SW480 (cell line): ENCODE data around the gene MMAB.

ENCODE experiments used
- DNase-seq: peaks from one replicate; pipeline ENCODE4 v3.0.0-alpha.2; 2016; ENCODE audit warnings: low spot score

MMAB gene

DNA sequence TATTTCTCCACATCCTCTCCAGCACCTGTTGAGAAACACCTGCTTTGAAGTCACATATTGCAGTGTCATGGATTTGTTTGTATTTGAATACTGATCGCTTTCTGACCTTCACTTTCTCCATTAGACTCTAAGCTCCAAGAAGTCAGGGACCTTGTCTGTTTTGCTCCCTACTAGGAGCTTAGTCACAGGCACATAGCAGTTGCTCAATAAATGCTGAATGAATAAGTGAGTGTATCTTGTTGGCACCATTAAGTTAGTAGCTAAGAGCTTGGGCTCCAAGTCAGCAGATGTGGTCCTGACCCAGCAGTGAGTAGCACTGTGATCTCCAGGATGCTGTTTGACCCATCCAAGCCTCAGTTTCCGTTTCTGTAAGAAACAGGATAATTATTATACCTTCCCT lies 10.4 kb upstream of the MMAB start:
- DNase-seq: no peak

DNA sequence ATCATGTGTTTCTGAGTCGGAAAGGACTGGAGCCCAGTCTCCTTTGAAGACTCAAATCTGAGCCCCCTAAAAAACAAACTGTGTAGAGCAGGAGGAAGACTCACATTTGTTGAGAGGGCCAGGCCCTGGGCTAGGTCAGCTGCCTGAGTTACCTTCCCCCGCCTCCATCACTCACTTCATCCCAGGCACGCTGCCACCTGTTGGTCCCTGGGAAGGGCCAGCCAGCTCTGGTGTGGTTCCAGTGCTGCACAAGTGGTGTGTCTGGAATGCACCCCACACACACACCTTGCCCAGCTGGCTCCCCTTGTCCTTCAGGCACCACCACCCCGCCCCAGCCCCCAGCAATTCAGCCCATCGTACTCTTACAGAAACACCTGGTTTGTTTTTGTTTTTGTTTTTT lies 9.3 kb upstream of the MMAB start:
- peak; percentile 62 for DNase-seq

DNA sequence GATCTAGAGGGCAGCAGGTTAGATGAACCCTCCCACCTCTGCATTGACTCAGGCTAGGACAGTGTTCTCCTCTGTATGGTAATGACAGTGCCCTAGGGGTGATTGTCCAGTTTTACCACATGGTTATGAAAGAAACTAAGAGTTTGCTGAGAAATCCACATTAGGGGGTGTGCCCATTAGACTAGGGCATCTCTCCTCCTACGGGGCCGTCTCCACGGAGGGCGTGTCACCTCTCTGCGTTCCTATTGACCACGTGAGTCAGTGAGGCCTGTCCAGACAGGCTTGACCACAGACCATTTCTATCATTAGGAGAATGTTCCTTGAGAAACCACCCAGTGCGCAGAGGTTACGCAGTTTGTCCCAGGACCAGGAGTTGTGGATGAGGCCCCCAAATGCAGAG lies 8.6 kb upstream of the MMAB start:
- DNase-seq: peak; percentile 60

DNA sequence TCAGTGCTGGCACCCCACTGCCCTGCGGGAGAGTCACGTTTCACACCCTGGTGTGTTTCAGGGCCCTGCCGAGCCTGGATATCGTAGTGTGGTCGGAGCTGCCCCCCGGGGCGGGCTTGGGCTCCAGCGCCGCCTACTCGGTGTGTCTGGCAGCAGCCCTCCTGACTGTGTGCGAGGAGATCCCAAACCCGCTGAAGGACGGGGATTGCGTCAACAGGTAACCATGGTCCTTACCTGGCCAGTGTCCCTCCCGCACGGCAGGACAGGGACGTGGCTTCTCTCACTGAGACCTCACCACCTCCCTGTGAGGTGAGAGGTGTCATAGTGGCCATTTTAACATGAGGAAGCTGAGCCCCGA lies 8.0 kb upstream of the MMAB start:
- DNase-seq: no peak

DNA sequence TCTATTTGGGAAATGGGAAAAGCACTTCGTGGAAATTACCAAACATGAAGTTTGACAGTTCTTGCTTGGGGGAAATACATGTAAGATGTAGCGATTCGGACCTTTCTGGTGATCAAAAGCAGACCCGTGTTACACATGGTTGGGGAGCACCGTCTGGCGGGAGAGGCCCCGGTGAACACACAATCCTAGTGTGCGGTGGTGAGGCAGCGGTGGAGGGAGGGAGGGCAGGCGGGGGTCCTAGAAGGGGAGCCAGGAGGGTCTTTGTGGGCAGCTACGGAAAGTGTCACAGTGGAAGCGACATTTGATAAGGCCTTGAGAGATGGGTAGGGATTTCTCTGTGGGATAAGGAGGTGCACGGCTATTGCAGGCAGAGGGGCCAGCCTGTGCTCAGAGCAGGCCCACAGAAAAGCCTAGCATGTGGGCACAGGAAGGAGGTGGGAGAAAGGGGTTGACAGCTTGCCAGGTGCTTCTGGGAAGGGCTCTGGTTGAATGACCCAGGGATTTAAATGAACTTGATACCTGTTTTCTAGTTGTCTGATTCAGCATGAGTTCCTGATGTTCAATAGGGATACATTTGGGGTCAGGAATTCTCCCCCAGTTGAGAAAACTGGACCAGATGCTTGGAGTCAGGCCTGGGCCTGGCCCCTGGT lies 7.5 kb upstream of the MMAB start:
- no peak for DNase-seq

DNA sequence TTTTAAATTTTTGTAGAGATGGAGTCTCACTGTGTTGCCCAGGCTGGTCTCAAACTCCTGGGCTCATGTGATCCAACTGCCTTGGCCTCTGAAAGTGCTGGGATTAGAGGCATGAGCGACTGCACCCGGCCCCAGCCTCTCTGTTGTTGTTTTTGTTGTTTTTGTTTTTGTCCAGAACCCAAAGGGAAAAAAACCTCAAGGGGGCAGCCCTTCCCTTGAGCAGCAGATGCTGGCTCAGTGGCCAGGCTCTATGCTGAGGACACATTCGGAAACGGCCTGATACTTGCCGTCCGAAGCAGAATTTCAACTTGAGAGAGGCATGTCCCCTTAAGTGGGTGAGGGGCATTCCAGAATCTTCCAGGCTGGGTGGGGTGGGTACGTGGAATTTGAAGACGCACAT lies 7.0 kb upstream of the MMAB start:
- no peak for DNase-seq

DNA sequence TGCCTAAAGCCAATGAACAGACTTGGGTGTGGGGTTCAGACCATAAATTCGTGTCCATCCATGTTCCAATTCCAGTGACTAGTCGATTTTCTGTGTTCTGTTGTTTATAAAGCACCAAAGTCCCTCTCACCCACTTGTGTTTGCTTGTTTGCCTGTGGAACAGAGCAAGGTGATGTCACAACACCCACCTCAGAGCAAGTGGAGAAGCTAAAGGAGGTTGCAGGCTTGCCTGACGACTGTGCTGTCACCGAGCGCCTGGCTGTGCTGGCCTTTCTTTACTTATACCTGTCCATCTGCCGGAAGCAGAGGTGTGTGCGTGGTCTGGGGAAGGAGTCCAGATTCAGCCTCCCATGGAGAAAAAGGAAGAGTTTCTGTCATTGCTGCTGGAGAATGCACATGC lies 6.3 kb upstream of the MMAB start:
- DNase-seq: no peak

DNA sequence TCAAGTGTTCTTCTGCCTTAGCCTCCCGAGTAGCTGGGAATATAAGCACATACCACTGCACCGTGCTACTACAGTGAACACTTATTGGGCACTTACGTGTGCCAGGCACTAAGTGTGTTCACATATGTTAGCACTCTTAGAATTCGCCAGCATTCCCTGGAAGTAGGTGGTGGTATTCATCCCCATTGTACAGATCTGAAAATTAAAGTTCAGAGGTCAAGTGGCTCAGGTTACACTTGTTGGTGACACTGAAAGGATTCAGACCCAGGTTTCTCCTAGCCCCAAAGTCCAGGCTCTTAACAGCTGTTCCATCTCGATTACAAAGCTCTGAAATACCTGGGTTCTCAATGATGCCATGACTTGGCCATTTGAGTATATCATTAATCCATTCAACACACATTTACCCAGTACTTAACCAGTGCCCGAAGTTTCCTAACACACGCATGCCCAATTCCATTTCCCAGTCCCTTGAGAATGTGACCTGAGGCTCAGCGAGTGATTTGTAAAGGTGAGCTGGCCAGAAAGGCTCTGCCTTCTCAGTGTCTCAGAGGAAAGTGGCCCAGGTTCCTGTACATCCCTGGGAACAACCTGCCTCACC lies 5.1 kb upstream of the MMAB start:
- DNase-seq: no peak

DNA sequence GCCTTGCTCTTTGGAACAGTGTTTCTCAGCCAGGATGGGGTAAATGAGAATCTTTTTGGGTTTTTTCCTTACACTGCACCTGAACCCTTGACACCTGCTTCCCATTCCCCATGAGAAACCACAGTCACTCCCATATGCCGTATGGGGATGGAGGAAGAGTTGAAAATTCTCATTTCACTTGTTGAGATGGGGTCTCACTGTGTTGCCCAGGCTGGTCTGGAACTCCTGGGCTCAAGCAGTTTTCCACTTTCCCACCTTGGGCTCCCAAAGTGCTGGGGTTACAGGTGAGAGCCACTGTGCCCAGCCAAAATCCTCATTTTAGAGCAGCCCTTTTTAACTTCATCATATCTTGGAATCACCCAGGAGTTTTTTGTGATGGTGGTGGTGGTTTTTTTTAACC lies 4.0 kb upstream of the MMAB start:
- DNase-seq: no peak

DNA sequence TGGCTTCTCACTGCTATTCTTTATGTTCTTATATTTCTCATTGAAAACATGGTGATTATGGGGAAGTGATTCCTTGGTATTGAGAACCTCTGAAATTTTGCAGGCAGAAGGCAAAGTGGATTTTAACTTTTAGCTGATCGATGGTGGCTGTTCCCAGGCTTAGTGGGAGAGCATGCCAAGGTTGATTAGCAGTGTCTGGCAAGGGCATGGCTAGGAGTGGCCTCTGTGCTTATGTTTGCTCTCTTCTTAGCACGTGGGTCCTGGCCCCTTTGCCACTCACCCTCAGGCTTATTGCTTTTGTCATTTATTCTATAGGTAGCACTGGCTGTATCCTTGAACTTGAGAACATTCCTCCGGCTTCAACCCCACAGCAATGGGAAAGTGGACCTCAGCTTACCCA lies 2.4 kb upstream of the MMAB start:
- no peak for DNase-seq

DNA sequence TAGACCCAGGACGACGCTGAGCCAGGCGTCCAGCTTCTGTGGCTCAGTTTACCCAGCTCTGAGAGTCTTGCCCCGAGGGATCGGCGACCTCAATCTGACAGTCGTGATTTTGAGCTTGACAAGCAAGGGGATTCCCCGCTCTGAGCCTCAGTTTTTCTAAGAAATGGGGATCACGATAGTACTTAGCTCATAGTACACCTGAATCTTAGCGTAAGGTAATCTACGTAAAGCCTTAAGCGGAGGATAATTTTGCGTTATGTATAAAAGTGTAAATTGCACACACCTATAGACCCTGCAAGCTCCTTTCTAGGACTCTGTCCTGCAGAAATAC lies 575 bp upstream of the MMAB start:
- no peak for DNase-seq

DNA sequence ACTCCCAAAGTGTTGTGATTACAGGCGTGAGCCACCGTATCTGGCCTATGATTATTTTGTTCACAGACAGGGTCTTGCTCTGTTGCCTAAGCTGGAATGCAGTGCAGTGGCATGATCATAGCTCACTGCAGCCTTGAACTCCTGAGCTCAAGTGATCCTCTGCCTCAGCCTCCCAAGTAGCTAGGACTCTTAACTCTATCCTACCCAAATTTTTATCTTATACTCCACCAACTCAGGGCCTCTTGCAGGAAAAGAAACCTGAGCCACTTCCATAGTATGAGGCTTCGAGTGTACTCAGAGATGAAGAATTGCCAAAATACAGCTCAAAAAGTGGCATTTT lies 828 bp downstream of the MMAB start:
- DNase-seq: no peak

DNA sequence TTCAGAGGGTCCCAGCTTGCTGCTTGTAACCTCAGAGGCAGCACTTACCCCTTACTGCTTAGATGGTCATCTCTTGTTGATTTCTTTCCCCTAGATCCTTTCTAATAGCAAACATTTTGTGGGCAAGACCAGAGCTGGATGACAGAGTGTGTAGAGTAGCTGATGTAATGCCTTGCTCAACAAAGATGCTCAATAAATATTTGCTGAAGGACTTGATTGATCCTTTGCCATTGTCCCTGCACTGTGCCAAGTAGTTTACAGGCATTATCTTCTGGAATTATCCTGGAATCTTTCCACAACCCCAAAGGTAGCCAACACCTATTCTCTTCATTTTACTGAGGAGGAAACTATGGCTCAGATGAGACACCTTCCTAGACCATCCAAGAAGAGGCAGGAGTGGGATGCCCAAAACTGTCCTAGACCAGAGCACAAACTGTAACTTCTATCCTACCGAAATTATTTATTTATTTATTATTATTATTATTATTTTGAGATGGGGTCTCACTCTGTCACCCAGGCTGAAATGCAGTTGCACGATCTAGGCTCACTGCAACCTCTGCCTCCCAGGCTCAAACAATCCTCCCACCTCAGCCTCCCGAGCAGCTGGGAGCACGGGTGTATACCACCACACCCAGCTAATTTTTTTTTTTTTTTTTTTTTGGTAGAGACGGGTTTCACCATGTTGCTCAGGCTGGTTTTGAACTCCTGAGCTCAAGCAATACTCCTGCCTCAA lies 1.4 kb downstream of the MMAB start:
- DNase-seq: no peak

DNA sequence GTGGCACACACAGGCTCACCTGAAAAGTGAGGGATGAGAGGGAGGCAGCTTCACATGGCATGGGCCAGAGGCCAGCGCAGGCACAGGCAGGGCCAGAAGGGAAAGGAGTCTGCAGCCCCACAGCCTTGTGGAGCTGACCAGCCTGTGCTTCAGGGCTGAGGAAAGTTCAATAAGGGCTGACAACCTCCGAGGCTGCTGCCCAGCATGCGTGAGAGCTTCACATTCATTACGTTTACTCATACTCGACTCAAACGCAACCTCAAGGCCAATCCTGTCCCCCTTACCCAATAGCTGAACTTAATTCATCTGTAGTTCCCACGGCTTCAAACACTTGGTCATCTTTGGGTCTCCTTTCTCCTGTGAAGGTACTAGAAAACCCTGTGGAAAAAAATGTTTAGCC lies 4.8 kb downstream of the MMAB start:
- no peak for DNase-seq

DNA sequence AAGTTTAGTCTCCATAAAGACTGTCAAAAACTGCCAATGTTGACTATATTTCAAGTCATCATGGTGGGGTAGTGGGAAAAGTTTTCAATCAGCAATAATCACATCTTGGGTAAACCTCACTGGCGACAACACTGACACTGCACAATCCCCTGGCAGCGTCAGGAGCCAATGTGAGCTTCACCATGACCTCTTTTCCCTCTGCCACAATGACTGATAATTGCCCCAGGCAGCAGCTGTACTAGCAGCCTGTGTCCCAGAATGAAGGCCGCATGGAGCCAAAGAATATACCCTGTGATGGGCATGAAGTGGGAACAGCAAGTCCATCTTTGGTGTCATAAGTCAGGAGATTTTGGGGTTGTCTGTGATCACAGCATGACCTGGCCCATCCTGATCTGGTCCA lies 5.3 kb downstream of the MMAB start:
- DNase-seq: no peak

DNA sequence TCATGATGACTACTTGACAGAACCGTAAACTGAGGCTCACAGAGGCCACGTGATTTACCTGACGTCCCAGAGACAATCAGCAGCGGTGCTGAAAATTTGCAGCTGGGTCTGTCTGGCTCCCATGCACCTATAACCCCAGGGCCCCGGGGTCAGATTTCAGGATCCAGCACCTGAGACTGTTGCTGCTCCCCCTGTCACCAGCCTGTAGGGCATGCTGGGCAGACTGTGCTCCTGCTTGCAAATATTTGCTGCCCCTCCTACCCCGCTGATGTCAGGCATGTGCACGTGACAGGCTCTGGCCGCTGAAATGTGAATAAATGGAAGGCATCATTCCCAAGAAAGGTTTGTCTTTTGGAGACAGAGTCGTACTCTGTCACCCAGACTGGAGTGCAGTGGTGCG lies 6.0 kb downstream of the MMAB start:
- DNase-seq: no peak

DNA sequence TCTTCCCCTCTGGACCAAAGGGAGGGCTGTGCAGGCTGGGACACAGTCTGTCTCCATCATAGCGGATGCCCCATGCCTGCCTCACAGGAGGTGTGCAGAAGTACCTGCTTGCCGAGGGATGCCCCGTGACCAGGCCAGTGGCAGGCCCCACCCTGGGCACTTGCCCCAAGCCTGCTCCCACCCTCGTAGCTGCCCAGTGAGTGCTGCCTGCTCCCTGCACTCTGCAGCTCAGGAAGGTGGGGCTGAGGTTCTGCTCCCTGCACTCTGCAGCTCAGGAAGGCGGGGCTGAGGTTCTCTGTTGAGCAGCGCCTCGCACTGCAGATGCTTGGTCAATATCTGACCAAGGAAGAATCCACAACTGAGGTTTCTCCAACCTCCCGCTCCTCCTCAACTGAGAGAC lies 6.9 kb downstream of the MMAB start:
- DNase-seq: no peak

DNA sequence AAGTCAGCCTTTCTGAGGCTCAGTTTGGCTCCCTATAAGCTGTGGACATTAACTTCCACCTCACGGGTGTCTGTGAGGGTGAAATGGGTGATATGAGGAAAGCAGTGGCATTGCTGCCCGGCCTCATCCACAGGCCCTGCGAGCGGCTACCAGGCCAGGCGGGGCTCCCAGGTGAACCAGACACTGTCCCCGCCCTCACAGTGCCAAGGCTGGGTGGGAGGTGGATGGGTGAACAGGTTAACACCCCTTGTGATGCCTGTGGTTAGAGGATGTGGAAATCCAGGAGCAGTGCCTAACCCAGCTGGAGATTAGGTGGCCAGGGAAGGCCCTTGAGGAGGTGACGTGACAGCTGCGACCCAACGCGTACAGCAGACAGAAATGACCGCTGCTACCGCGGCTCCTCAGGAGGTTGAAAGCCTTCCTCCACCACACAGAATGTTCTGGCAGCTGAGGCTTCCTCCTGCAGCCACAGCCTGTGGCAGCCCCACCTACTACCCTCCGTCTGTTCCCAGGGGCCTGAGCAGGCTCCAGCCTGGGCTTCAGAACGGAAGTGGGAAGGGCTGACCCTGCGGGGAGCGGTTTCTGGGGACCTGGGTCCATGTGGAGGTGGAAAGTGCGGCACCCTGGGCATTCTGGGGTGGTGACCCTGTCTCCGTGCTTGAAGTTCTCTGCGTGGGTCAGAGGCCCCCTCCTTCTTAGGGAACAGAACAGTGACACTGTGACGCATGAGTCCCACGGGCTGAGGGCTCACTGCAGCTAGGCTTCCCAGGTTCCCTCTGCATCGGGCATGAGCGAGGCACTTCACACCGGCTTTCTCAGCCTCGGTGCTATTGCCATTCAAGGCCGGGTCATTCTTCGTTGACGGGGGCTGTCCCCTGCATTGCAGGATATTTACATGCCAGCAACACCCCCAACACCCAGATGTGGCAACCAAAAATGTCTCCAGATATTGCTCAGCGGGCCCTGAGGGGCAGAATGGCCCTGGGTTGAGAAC lies 9.7 kb downstream of the MMAB start:
- peak; percentile 26 for DNase-seq

DNA sequence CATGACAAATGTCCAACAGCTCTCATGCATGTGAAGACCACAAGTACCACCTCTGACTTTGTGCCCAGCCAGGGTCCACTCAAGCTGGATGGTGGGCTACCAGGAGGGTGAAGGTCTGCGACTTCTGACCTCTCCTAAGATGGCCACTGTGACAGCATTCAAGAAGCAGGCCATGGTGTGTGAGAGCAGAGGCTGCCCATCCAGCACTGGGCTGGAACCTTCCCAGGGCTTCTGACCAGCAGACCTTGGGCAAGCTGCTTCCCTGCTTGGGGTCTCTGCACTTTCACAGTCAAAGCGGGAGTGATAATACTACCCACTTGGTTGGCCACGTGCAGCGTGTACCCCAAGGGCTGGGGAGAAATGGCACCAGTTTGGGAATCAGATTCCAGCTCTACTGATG lies 10.4 kb downstream of the MMAB start:
- no peak for DNase-seq

DNA sequence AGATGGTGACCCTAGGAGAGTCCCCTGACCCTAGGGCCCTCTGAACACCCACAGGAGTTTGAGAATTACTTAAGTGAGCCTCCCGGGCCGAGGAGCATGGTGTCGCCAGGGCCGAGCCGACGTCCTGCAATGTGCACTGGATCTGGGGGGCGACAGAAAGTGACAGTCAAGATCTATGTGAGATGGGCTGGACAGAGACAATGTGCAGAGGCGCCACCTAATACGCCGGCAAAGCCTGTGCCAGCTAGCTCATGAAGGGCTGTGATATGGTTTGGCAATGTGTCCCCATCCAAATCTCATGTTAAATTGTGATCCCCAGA lies 11.6 kb downstream of the MMAB start:
- no peak for DNase-seq

DNA sequence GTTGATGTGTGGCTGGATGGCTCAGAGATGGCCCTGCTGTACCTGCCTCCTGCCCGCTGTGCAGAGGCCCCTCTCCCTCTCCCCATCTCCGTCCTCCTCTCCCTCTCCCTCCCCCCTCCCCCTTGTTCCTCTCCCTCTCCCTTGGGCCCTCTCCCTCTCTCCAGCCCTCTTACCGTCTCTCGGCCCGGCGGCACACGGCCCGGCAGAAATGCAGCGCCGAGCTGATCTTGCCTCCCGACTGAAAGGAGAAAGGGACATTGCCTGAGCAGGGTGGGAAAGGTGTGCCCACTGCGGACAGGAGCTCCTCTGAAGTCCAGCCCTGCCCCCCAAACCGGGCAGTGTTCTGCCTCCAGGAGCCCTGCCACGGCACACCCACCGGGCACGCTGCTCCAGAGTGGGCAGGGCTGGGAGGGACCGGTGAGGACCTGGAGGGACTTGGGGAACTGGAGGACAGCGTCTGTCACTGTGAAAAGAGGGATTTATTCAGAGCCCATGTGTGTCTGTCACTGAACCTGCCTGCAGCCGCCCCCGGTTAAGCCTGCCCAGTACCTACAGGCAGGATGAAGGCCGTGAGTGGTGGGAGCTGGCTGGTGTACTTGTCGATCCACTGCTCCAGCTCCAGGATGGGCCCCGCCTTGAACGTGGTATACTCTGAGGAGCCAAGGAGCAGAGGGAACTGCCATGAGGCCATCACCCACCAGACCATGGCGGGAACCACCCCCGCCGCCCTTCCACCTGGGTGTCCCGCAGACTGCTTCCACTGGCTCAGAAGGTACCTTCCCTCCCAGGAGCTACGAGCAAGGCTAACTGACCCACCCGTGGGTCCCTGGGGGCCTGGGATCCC lies 12.2 kb downstream of the MMAB start:
- DNase-seq: no peak

DNA sequence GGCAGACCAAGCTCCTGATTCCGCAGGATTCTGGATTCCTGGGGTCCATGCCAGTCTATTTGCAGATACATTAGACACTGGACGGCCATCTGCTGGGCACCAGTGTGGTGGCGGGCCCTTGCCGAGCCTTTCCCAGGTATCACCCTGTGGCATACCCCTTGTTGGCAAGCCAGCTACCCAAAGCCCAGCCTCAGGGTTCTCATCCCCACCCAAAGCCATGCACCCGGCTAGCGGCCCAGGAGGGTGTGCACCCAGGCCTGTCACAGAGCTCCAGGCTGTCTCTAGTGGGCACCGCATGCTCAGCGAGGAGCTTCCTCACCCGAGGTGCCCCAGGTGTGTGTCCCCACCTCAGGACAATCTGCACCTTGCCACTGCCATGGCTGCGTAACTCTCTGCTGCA lies 13.7 kb downstream of the MMAB start:
- no peak for DNase-seq
